ENCODE measurements around the gene MBNL3. TPM values are rescaled to one million over a fixed set of nuclear protein-coding genes. Genes with fewer than 3 reads are reported as not detected.

Gene MBNL3
- total and polyA plus RNA-seq, 2 donors (not counting 3 experiments of a cell fraction or from before 2014, with no cell fraction given): 1.8 to 5.6 TPM

DNA sequence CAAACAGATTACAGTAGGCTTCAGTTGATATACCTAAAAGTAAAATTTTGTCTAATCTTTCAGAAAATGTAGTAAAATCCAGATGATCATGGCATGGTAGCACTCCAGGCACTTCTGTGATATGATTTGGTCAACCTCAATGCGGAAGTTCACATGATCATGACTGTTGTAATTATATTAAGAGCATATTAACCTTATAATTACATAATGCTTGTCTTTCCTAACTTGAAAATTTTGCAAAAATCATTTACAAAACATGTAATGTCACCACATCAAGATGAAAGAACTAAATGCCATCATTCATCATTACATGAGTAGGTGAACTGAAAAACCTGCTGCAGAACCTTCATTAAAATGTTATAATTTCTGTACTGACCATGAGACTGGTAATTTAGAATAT lies 88.1 kb downstream of the MBNL3 start:
- no peaks in the 10 kb centered on the region for H3K4me1 ChIP-seq (ENCODE audit: control insufficient read depth, extremely low read depth, insufficient read depth, low read length)
- no peak overlapping the region for H2AFZ ChIP-seq (ENCODE audit: low read depth, low read length)
- H3K9me3 ChIP-seq (replicated peaks; ENCODE audit: control insufficient read depth, insufficient read depth, low read length): no peaks in the 10 kb centered on the region
- no peak overlapping the region for H3K4me3 ChIP-seq (replicated peaks in 1 of 3; ENCODE audit: insufficient read depth in 1 of 3, low read depth in 1 of 3, low read length in 3 of 3)
- dilution Hi-C loops (cut with MboI; ENCODE audit: extremely low pct_ligation_motif_present, low sequenced_read_pairs): no loop called here
- H3K27me3 ChIP-seq (ENCODE audit: control insufficient read depth in 2 of 2, insufficient read depth in 2 of 2, low read length in 2 of 2): no peaks in the 10 kb centered on the region
- H3K79me2 ChIP-seq (ENCODE audit: control insufficient read depth, insufficient read depth, low read length): no peaks in the 10 kb centered on the region
- intact Hi-C loops (cut with micrococcal nuclease): no loop called here
- H3K27ac ChIP-seq (ENCODE audit: insufficient read depth, low read depth, low read length): no peak overlapping the region
- ChIA-PET CTCF (no interaction called here), POLR2A (no interaction called here)
- TF ChIP-seq FOS (IDR thresholded peaks at IDR 0.05; ENCODE audit: borderline replicate concordance, insufficient read depth, low read length) (no peak), POLR2AphosphoS5 (IDR thresholded peaks at IDR 0.05; ENCODE audit: insufficient read depth, low read depth, low read length) (no peak), EZH2 (IDR thresholded peaks at IDR 0.05; ENCODE audit: borderline replicate concordance, low read depth, low read length, severe bottlenecking) (no peak), JUN (IDR thresholded peaks at IDR 0.05; ENCODE audit: borderline replicate concordance, insufficient read depth, insufficient read length, low read depth) (no peak), MYC (IDR thresholded peaks at IDR 0.05; ENCODE audit: low read depth, low read length) (no peak), GATA2 (IDR thresholded peaks at IDR 0.05; ENCODE audit: insufficient read depth, insufficient read length, low read depth, low read length) (no peak), POLR2A (IDR thresholded peaks at IDR 0.05; ENCODE audit: low read depth, low read length) (no peak)
- TF ChIP-seq, protein P1, sequence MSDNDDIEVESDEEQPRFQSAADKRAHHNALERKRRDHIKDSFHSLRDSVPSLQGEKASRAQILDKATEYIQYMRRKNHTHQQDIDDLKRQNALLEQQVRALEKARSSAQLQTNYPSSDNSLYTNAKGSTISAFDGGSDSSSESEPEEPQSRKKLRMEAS (IDR thresholded peaks at IDR 0.05; ENCODE audit: insufficient read depth, insufficient read length): no peak
- TF ChIP-seq, protein P2, sequence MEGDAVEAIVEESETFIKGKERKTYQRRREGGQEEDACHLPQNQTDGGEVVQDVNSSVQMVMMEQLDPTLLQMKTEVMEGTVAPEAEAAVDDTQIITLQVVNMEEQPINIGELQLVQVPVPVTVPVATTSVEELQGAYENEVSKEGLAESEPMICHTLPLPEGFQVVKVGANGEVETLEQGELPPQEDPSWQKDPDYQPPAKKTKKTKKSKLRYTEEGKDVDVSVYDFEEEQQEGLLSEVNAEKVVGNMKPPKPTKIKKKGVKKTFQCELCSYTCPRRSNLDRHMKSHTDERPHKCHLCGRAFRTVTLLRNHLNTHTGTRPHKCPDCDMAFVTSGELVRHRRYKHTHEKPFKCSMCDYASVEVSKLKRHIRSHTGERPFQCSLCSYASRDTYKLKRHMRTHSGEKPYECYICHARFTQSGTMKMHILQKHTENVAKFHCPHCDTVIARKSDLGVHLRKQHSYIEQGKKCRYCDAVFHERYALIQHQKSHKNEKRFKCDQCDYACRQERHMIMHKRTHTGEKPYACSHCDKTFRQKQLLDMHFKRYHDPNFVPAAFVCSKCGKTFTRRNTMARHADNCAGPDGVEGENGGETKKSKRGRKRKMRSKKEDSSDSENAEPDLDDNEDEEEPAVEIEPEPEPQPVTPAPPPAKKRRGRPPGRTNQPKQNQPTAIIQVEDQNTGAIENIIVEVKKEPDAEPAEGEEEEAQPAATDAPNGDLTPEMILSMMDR (IDR thresholded peaks at IDR 0.05; ENCODE audit: extremely low read depth in 1 of 2, insufficient read depth in 1 of 2, low read depth in 1 of 2, low read length in 2 of 2): no peak
- no peak overlapping the region for H3K4me2 ChIP-seq (ENCODE audit: insufficient read depth, low read length)
- H3K9me1 ChIP-seq (replicated peaks; ENCODE audit: control insufficient read depth, extremely low read depth, insufficient read depth, low read length): no peaks in the 10 kb centered on the region
- no peak for FAIRE-seq
- no TSS peak for BruUV-seq (replicated peaks)
- no peak for DNase-seq (ENCODE audit: low read depth, low spot score)
- no peak overlapping the region for H3K9ac ChIP-seq (replicated peaks; ENCODE audit: extremely low read depth, insufficient read depth, low read length)
- no peaks in the 10 kb centered on the region for H3K36me3 ChIP-seq (ENCODE audit: control insufficient read depth in 2 of 2, extremely low read depth in 1 of 2, insufficient read depth in 2 of 2, low read length in 2 of 2)
- no peaks in the 10 kb centered on the region for H4K20me1 ChIP-seq (replicated peaks; ENCODE audit: control insufficient read depth, extremely low read depth, insufficient read depth, low read length)
